HG03108 (cell line): ENCODE results near the gene RNF215.
A peak's percentile ranks its signal among the peaks of the same experiment; 100 is the strongest.

Source experiments
- ATAC-seq: cut with Tn5 transposase; IDR thresholded peaks from one replicate; pipeline ENCODE4 v1.9.1; 2021; ENCODE audit warnings: moderate library complexity; ENCODE audit not compliant: unreplicated experiment

Gene RNF215

GRCh38 chr22:30386960-30387827 is at the start of gene RNF215:
TSS of gene RNF215 (minus strand) at chr22:30387411. CDS start at chr22:30387313, 98 bp downstream.
- ATAC-seq = peak; percentile 59

- ATAC-seq = no peak
These were observed 49.0 kb upstream of the RNF215 start for GRCh38 chr22:30436196-30436595.

GRCh38 chr22:30435674-30436126 is 48.5 kb upstream of the RNF215 start:
- ATAC-seq = no peak

DNA sequence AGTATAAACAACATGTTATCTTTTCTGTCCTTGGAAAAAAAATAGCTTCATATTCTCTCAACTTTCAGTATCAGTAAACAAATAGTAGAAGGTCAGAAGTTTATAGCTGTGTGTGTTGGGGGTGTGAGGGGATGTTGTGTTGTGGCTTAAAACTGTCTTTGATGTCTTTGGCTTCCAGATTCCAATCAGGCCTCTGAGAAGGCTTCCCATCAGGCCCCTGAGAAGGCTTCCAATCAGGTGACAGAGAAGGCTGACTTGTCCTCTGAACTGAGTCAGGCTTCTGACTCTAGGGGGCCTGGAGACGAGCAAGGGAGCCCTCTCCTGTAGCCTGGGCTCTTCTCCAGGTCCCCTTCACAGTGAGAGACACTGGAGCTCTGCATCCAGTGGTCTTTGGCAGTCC is 47.6 kb upstream of the RNF215 start:
- ATAC-seq = no peak

GRCh38 chr22:30433773-30434172 is 46.6 kb upstream of the RNF215 start:
- no peak for ATAC-seq

DNA sequence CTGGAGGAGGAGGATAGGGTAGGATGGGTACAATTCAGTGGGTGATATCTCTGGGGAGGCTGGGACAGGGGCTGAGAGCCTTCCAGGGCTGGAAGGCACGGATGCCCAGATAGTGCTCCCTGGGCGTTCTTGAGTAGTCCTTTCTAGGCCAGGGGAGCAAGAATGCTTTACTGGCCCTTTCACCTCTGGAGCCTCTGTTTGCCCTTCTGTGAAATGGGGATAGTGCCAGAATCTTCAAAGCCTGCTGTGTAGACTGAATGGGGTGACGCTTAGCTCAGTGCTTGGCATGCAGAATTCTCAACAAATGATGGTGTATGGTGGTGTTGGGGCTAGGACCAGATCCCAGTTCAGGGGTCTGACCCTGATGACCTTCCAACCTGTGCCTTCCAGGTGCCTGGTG is 46.0 kb upstream of the RNF215 start:
- no peak for ATAC-seq

DNA sequence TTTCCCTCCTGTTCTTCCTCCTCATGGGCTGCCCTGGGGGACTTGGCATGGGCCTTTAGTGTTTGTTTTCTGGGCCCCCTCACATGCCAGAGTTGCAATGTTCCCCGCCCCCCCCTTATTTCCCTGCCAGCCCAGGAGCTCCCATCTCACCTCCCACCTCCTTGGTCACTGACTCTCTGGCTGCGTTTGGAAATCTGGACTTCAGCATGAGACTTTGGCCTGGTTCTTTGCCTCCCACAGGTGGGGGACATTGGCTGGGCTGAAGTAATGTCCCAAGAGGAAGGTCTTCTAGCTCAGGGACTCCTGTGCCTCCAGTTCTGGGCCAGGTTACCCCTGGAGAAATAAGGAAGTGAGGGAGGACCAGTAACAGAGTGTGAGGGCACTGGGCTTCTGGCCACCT is 45.3 kb upstream of the RNF215 start:
- no peak for ATAC-seq

GRCh38 chr22:30432096-30432495 is 44.9 kb upstream of the RNF215 start:
- ATAC-seq = no peak

GRCh38 chr22:30430933-30431332 is 43.7 kb upstream of the RNF215 start:
- no peak for ATAC-seq

DNA sequence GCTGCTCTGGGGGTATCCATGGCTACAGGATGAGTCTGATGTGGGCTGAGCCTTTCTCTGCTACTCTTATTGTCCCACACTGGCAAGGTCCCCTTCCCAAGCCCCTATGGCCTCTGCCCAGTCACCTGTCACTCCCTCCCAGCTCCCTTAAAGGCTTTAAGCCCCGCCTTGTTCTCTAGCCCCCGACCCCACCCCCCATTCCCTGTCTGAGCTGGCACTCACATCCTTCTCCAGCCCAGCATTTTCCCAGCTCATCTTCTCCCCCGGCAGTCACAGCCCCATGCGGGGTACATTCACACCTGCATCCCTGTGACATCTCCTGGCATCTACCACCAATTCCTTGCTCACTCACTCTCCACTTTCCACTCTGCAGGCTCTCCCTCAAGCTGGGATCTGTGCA is 42.7 kb upstream of the RNF215 start:
- no peak for ATAC-seq

GRCh38 chr22:30427871-30428270 is 40.7 kb upstream of the RNF215 start:
- ATAC-seq = no peak

DNA sequence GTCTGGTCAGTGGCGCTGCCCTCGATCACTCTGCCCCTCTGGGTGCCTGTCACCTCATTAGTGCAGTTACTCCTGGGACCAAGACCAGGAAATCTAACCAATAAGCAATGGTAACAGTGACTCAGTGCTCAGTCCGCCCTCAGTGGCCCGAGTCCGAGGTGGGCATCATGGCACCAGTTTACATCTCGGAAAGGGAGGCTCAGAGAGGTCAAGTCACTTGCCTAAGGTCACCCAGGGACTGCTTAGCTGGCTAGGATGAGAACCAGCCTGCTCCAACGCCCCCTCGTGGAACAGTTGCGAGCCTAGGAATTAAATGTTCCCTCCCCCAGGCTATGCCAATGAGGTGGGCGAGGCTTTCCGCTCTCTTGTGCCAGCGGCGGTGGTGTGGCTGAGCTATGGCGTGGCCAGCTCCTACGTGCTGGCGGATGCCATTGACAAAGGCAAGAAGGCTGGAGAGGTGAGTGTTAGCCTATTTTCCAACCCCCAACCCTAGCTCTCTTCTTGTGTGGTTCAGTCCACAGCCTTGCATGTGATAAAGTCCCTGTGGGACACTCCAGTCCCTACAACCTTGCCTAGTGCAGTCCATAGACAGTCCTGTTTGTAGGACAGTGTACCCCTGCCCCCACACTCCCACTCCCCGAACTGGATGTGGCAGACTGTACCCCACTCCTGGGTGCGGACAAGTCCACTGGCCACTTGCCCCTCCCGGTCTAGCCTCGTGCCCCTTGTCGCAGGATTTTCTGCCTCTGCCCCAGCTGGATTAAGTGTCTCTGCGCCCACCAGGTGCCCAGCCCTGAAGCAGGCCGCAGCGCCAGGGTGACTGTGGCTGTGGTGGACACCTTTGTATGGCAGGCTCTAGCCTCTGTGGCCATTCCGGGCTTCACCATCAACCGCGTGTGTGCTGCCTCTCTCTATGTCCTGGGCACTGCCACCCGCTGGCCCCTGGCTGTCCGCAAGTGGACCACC is 39.5 kb upstream of the RNF215 start:
- ATAC-seq = no peak

DNA sequence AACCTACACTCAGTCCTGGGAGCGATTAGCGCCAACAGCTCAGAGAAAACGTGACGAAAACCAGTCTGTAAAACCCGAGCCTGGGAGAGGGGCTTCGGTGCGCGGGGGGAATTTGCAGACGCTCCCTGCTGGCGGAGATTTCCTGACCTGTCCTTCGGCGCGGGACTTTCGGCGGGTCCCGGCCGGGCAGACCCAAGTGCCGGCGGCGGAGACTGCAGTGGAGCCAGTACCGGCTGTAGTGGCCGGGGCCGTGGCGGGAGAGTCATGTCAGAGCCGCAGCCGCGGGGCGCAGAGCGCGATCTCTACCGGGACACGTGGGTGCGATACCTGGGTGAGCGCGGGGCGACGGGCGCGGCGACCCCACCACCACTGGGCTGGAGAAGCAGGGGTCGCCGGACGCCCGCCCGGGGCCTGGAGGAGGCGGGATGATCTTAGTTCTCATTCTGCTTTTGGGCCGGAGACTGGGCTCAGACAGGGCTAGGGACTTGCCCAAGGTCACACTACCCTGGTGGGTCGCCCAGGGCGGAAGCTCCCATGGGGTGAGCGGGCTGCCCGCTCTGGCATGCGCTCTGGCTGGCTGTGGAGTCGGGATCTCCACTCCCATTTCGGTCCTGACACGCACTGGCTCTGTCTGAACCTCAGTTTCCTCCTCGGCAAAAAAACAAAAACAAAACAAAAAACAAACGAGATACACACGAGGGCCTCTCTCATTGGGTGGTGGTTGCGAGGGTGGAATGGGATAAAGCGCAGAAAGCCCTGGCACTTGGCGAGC is 38.6 kb upstream of the RNF215 start, which contains the start of gene MTFP1:
Gene MTFP1 (plus strand): TSS at position 153 of the 772 bp plus-strand sequence. CDS start 112 bp downstream, at position 265.
- no peak for ATAC-seq

GRCh38 chr22:30425327-30425615 is 38.1 kb upstream of the RNF215 start:
- ATAC-seq = no peak

GRCh38 chr22:30424534-30425326 is 37.5 kb upstream of the RNF215 start:
- no peak for ATAC-seq

DNA sequence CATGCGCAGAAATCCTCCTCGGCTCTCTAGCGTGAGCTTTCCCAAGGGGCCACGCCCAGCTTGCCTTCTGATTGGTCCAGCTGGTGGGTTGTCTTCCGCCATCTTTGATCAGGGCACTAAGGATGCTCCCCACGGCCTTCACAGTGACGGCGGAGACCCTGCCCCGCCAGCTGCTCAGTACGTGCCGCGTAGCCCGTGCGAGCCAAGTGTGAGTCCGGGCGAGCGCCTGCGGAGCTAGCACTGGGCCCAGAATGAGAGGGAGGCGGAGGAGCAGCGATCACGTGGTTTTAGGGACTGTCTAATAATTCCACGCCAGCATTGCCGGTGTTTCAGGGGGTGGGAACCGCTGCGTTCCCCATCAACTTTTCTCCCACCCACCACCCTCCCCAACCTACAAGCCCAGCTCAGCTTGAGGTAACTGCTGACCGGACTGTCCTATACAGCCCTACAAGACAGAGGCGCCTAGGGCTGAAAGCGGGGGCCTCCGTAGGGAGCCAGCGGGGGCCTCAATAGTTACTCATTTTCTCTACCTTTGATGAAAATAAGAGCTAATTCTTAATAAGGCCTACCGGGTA is 36.8 kb upstream of the RNF215 start:
- ATAC-seq = peak; percentile 70

- peak; percentile 22 for ATAC-seq
These were observed 36.2 kb upstream of the RNF215 start for GRCh38 chr22:30423301-30423958.

DNA sequence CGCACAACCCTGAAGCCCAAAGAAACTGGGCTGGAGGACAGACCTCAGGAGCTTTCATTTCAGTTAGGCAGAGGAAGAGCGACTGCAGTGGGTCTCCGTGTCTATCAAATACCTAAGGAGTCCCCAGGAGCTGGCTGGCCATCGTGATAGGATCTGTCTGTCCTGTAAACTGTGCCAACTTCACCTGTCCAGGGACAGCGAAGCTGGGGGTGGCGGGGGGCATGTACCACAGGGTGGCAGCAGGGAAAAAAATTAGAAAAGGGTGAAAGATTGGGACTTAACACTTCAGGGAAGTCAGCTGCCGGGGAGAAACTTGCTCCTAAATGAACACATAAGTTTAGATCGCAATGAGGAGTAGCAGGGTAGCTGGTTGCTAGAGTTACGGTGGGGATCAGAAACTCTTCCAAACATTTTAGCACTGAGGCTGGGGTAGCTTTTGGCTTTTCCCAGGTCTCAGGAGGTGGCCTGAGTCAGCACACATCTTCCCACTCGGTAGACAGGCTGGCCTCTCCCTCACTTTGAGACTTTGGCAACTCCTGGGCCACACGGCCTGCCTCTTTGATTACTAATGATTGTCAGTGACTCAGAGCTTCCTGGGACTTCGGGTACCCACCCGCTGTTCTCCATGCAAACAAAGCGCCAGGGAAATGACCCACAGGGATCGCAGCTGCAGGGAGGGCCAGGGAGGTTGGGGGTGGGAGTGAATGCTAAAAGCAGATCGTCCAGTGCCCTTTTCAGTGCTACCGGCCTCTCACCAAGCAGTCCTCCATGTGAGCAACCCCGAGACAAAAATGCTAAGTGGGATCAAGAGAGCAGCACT is 35.5 kb upstream of the RNF215 start:
- no peak for ATAC-seq
